Erythroblast (primary cell): Measurements from ENCODE around the gene AHRR.

Source experiments
- DNase-seq, 2 experiments: peaks; one replicate each; lab custom pipeline; 2025; lab: John Stamatoyannopoulos, UW
- GATA1 ChIP-seq: IDR thresholded peaks from 2 replicates; pipeline ENCODE4 v1.6.1; 2011; ENCODE audit warnings: low read depth, mild to moderate bottlenecking, control low read depth, low read length, moderate library complexity
- POLR2A ChIP-seq: IDR thresholded peaks from 2 replicates; pipeline ENCODE4 v1.6.1; 2011; ENCODE audit warnings: mild to moderate bottlenecking, low read length

The AHRR gene

GRCh38 chr5:313806-314376 lies 7.6 kb upstream of the AHRR start:
- no peak for DNase-seq
- no peak for TF ChIP-seq GATA1
- TF ChIP-seq POLR2A, result no peak

GRCh38 chr5:314676-315487 lies 6.6 kb upstream of the AHRR start:
- no peak for DNase-seq
- TF ChIP-seq POLR2A (no peak), GATA1 (no peak)

GRCh38 chr5:315488-316209 lies 5.9 kb upstream of the AHRR start:
- no peak for DNase-seq
- TF ChIP-seq POLR2A, result no peak
- no peak for TF ChIP-seq GATA1

GRCh38 chr5:316210-317085 lies 5.1 kb upstream of the AHRR start:
- DNase-seq, result no peak
- TF ChIP-seq GATA1, result no peak

- no peak for TF ChIP-seq GATA1
- no peak for TF ChIP-seq POLR2A
- peak; percentile 66 for DNase-seq
Observed at GRCh38 chr5:317086-317811, 4.3 kb upstream of the AHRR start.

GRCh38 chr5:318341-318897 lies 3.1 kb upstream of the AHRR start:
- TF ChIP-seq POLR2A, result no peak
- no peak for DNase-seq

DNA sequence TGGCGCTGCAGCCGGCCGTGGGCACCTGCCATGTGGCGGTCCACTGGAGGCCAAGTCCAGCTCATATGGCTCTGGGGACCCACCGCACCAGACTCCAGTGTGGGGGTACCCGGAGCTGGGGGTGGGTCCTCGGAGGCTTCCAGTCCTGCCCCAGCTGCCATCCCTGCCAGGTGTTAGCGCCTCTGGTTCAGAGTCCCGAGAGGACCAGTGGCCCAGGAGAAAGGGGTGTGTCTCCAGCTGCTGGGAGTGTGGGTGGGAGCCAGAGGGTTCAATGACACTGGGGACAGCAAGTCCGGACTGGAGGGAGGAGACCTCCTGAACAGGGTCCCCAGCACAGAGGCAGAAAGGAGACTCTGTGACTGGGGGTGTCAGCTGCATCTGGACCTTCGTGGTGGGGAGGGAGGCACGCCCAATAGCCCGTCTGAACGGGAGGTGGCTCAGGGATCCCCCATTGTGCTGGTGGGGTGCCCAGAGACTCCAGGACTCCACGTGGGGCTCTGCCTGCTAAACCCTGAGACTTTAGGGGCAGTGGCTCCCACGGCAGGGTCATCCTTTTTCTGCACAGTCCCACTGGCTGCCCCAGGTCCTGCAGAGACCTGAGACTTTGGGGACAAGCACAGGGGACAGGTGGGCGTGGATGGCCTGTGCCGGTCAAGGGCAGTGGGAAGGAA lies 2.4 kb upstream of the AHRR start:
- DNase-seq, result no peak
- TF ChIP-seq GATA1, result no peak

- DNase-seq, result no peak
- no peak for TF ChIP-seq GATA1
- TF ChIP-seq POLR2A, result no peak
Observed at GRCh38 chr5:320524-321229, 837 bp upstream of the AHRR start.

- DNase-seq, result no peak
- no peak for TF ChIP-seq GATA1
- TF ChIP-seq POLR2A, result no peak
Observed at GRCh38 chr5:321726-322251, 275 bp downstream of the AHRR start.

DNA sequence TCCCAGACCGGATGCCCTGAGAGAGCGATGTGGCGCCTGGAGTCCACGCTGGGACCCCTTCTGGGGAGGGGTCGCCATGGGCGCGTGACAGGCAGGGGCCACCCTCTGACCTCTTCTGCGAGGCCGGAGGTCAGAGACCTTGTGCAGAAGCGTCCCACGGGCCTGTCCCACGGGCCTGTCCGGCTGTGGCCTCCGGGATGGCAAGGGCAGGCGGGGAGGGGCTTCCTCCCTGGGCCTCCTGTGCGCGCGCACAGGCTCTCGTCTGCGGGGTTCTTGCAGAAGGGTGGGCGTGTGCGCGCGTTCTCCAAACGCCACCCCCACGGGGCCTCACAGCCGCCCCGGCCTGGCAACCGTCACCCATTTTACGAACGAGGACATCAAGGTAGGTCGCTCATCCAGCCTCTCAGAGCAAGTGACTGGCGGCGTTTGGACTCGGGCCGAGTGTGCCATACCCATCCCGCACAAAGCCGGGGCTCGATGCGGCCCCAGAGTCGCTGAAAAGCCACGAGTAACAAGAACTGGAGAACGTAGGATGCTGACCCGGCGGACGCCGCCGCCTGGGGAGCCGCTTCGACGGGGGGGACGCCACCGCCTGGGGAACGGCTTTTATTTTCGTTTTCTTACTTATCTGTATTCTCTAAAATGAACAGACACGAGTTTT lies 897 bp downstream of the AHRR start:
- DNase-seq, result no peak
- TF ChIP-seq POLR2A (no peak), GATA1 (no peak)
